AG04450 (cell line): ENCODE measurements around the gene MED12L. TPM values are rescaled to one million over a fixed set of nuclear protein-coding genes. Genes with fewer than 3 reads are reported as not detected.

ENCODE experiments used
- CTCF ChIA-PET: fragments of 300-600, 350-600 bp; formaldehyde crosslinking; extraction: SDS; loops from one replicate; lab custom pipeline; 2022; ENCODE audit warnings: antibody characterized with exemption, inconsistent platforms; lab: Charles Lee
- POLR2A ChIA-PET: fragments of 350-600 bp; formaldehyde crosslinking; extraction: SDS; loops from one replicate; lab custom pipeline; 2021; ENCODE audit warnings: antibody characterized with exemption, inconsistent platforms; lab: Yijun Ruan, JAX
- DNase-seq: peaks from one replicate; pipeline ENCODE4 v3.0.0-alpha.2; 2011; ENCODE audit warnings: low read depth, low spot score
- H3K27ac ChIP-seq: one replicate; pipeline ENCODE4 v1.5.1; 2012; ENCODE audit warnings: low read depth, low read length, control low read depth
- H3K27me3 ChIP-seq: one replicate; pipeline ENCODE4 v1.6.0; 2012; ENCODE audit warnings: low read length; ENCODE audit not compliant: control insufficient read depth, insufficient read depth
- H3K4me3 ChIP-seq: 2 replicates; pipeline ENCODE4 v1.5.1; 2011; ENCODE audit warnings: mild to moderate bottlenecking, low read depth, low read length, control low read depth
- H3K9me3 ChIP-seq: 2 replicates; pipeline ENCODE4 v1.5.1; 2012; ENCODE audit warnings: low read length; ENCODE audit not compliant: control insufficient read depth, insufficient read depth
- CTCF ChIP-seq: IDR thresholded peaks from 2 replicates; pipeline ENCODE4 v1.5.1; 2011; ENCODE audit warnings: low read depth, low read length, control low read depth, inconsistent platforms
- polyA plus RNA-seq: library from polyadenylated mRNA; depleted of rRNA; stranded (reverse); fragments of >200 nt; gene quantifications from 2 replicates; pipeline ENCODE4 v1.2.3, GENCODE V29; 2011

The MED12L gene
- polyA plus RNA-seq, 1 experiment = 0.26 TPM

GRCh38 chr3:151154566-151154965, 69.1 kb downstream of the MED12L start:
- Histone ChIP-seq H3K27me3 (no peaks in the 10 kb centered on the region), H3K9me3 (no peaks in the 10 kb centered on the region), H3K4me3 (no peak overlapping the region), H3K27ac (no peak overlapping the region)
- CTCF ChIA-PET = interaction anchor here (0.7 to 1.2 kb wide), 3 partner anchors 9 to 128 kb away, joined by 4 read pairs; no protein-coding TSS in a partner anchor
- no peak for TF ChIP-seq CTCF
- no peak for DNase-seq
- POLR2A ChIA-PET = no interaction called here

GRCh38 chr3:151155409-151156128, 70.1 kb downstream of the MED12L start:
- CTCF ChIA-PET = interaction anchor here (0.8 to 2.4 kb wide), 15 partner anchors 9 to 148 kb away, joined by 3 to 23 read pairs (median 6); no protein-coding TSS in a partner anchor
- no peaks in the 10 kb centered on the region for H3K9me3 ChIP-seq
- POLR2A ChIA-PET = no interaction called here
- TF ChIP-seq CTCF = no peak
- H3K27ac ChIP-seq = no peak overlapping the region
- DNase-seq = no peak
- H3K27me3 ChIP-seq = no peaks in the 10 kb centered on the region
- no peak overlapping the region for H3K4me3 ChIP-seq

GRCh38 chr3:151156618-151157216, 71.3 kb downstream of the MED12L start:
- CTCF ChIA-PET = interaction anchor here (0.6 to 2.4 kb wide), 18 partner anchors 10 to 845 kb away, joined by 3 to 23 read pairs (median 6); no protein-coding TSS in a partner anchor
- POLR2A ChIA-PET = no interaction called here
- peak; percentile 63 for TF ChIP-seq CTCF
- Histone ChIP-seq H3K27ac (no peak overlapping the region), H3K9me3 (no peaks in the 10 kb centered on the region), H3K27me3 (no peaks in the 10 kb centered on the region), H3K4me3 (no peak overlapping the region)
- peak; percentile 23 for DNase-seq

GRCh38 chr3:151159806-151160205, 74.3 kb downstream of the MED12L start:
- CTCF ChIA-PET = interaction anchor here (1.0 kb wide), 1 partner anchor 9 kb away, joined by 3 read pairs; no protein-coding TSS in a partner anchor
- no peak for DNase-seq
- H3K27me3 ChIP-seq = no peaks in the 10 kb centered on the region
- POLR2A ChIA-PET = no interaction called here
- no peak overlapping the region for H3K4me3 ChIP-seq
- TF ChIP-seq CTCF = no peak
- H3K27ac ChIP-seq = no peak overlapping the region
- H3K9me3 ChIP-seq = no peaks in the 10 kb centered on the region

- H3K9me3 ChIP-seq = no peaks in the 10 kb centered on the region
- no peak for TF ChIP-seq CTCF
- CTCF ChIA-PET = no interaction called here
- no peak overlapping the region for H3K27ac ChIP-seq
- POLR2A ChIA-PET = no interaction called here
- H3K4me3 ChIP-seq = no peak overlapping the region
- H3K27me3 ChIP-seq = no peaks in the 10 kb centered on the region
- DNase-seq = no peak
Measured at GRCh38 chr3:151165226-151165625, 79.8 kb downstream of the MED12L start.
